Uterus (tissue), 4 donors: ENCODE measurements around the gene QSOX1. TPM values are rescaled to one million over a fixed set of nuclear protein-coding genes. Genes with fewer than 3 reads are reported as not detected.

ENCODE experiments used
- DNase-seq, 2 donors: peaks; one replicate each; pipeline ENCODE4 v3.0.0-alpha.2; 2019 to 2020
- H3K27ac ChIP-seq, 2 donors: fragments of 200-600 bp; sonication (generic); 1 replicate in 1 of 2; 2 replicates in 1 of 2; pipeline ENCODE4 v1.5.1; 2016 to 2018
- H3K27me3 ChIP-seq, 2 donors: fragments of 200-600 bp; sonication (generic); one replicate each; pipeline ENCODE4 v1.5.1; 2018 to 2019; ENCODE audit warnings: control low read depth in 1 of 2
- H3K36me3 ChIP-seq, 2 donors: fragments of 200-600 bp; sonication (generic); one replicate each; pipeline ENCODE4 v1.5.1; 2019; ENCODE audit warnings: control low read depth in 1 of 2
- H3K4me1 ChIP-seq, 2 donors: fragments of 200-600 bp; sonication (generic); one replicate each; pipeline ENCODE4 v1.5.1; 2018 to 2019; ENCODE audit warnings: control low read depth in 1 of 2
- H3K4me3 ChIP-seq, 2 donors: fragments of 200-600 bp; sonication (generic); 1 replicate in 1 of 2; 2 replicates in 1 of 2; pipeline ENCODE4 v1.5.1; 2018 to 2019; ENCODE audit warnings: mild to moderate bottlenecking in 1 of 2
- H3K9me3 ChIP-seq, 2 donors: fragments of 200-600 bp; sonication (generic); one replicate each; pipeline ENCODE4 v1.5.1; 2019; ENCODE audit warnings: control low read depth in 1 of 2
- POLR2A ChIP-seq, 2 donors: fragments of 450-650 bp; IDR thresholded peaks; one replicate each; pipeline ENCODE4 v1.6.1; 2016; ENCODE audit warnings: antibody characterized with exemption in 2 of 2, mild to moderate bottlenecking in 1 of 2, moderate library complexity in 1 of 2
- intact Hi-C: fragments of 100-400 bp; cut with DNase I; formaldehyde crosslinking; loops from one replicate; pipeline ENCODE4 v1.15.1; 2023; ENCODE audit warnings: low total_unique reads
- total RNA-seq, 4 donors: library from RNA; depleted of rRNA in 3 of 4; stranded (reverse); fragments of >200 nt in 3 of 4; gene quantifications; one replicate each; pipeline versions ENCODE4 v1.1.0 to v1.2.4, GENCODE V29; 2014 to 2023
- TF ChIP-seq, protein P1 (sequence below), 4 experiments: fragments of 200-600 bp in 2 of 4; fragments of 450-650 bp in 2 of 4; sonication (generic) in 2 of 4; IDR thresholded peaks; one replicate each; pipeline ENCODE4 v1.5.1; 2016 to 2019; ENCODE audit warnings: antibody characterized with exemption in 4 of 4, mild to moderate bottlenecking in 2 of 4, moderate library complexity in 1 of 4
- donor health status: DM: yes; HTN: yes; CAD: no.

QSOX1 gene, protein sequence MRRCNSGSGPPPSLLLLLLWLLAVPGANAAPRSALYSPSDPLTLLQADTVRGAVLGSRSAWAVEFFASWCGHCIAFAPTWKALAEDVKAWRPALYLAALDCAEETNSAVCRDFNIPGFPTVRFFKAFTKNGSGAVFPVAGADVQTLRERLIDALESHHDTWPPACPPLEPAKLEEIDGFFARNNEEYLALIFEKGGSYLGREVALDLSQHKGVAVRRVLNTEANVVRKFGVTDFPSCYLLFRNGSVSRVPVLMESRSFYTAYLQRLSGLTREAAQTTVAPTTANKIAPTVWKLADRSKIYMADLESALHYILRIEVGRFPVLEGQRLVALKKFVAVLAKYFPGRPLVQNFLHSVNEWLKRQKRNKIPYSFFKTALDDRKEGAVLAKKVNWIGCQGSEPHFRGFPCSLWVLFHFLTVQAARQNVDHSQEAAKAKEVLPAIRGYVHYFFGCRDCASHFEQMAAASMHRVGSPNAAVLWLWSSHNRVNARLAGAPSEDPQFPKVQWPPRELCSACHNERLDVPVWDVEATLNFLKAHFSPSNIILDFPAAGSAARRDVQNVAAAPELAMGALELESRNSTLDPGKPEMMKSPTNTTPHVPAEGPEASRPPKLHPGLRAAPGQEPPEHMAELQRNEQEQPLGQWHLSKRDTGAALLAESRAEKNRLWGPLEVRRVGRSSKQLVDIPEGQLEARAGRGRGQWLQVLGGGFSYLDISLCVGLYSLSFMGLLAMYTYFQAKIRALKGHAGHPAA
- 10 to 100 TPM; 18.2 to 96.8 (median 57.7) TPM for total RNA-seq

DNA sequence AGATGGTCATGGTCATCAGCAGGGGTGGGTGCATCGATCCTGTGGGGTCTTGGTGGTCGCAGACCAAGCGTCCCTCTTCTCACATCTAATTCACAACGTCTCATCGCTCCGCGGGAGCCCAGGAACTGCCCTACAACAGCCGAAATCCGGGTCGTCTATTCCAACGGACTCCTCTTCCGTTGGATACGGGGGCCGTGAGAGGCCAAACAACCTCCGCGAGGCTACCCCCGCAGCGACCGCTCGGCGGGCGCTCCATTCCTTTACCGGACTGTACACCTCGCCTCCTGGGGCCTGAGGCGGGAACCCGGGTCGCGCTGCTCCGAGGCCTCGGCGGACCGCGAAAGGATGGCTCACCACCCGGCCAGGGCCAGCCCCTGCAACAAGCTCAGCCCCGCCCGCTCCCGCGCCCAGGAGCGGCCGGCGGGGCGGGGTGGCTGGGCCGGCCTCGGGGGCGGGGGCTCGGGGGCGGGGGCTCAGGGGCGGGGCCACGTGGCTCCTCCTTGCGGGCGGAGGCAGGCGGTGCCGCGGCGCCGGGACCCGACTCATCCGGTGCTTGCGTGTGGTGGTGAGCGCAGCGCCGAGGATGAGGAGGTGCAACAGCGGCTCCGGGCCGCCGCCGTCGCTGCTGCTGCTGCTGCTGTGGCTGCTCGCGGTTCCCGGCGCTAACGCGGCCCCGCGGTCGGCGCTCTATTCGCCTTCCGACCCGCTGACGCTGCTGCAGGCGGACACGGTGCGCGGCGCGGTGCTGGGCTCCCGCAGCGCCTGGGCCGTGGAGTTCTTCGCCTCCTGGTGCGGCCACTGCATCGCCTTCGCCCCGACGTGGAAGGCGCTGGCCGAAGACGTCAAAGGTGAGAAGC lies at the start of gene QSOX1:
Gene QSOX1, plus strand, starts transcription at position 545 of the 857 bp plus-strand sequence. Its CDS starts 39 bp downstream, at position 584.
- no peaks in the 10 kb centered on the region for H3K9me3 ChIP-seq
- intact Hi-C loops = no loop called here
- no peaks in the 10 kb centered on the region for H3K36me3 ChIP-seq
- H3K27ac ChIP-seq = peak within 1 kb of the TSS; percentile 94 to 97
- TF ChIP-seq, protein P1, sequence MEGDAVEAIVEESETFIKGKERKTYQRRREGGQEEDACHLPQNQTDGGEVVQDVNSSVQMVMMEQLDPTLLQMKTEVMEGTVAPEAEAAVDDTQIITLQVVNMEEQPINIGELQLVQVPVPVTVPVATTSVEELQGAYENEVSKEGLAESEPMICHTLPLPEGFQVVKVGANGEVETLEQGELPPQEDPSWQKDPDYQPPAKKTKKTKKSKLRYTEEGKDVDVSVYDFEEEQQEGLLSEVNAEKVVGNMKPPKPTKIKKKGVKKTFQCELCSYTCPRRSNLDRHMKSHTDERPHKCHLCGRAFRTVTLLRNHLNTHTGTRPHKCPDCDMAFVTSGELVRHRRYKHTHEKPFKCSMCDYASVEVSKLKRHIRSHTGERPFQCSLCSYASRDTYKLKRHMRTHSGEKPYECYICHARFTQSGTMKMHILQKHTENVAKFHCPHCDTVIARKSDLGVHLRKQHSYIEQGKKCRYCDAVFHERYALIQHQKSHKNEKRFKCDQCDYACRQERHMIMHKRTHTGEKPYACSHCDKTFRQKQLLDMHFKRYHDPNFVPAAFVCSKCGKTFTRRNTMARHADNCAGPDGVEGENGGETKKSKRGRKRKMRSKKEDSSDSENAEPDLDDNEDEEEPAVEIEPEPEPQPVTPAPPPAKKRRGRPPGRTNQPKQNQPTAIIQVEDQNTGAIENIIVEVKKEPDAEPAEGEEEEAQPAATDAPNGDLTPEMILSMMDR (IDR thresholded peaks at IDR 0.05) = peak in 3 of 4 experiments; percentile 35 to 42 (median 41)
- peak; percentile 76 to 90 for TF ChIP-seq POLR2A (IDR thresholded peaks at IDR 0.05)
- peak; percentile 87 to 89 for DNase-seq
- H3K4me1 ChIP-seq = no peaks in the 10 kb centered on the region
- H3K4me3 ChIP-seq = peak within 1 kb of the TSS; percentile 80 to 85
- no peaks in the 10 kb centered on the region for H3K27me3 ChIP-seq

DNA sequence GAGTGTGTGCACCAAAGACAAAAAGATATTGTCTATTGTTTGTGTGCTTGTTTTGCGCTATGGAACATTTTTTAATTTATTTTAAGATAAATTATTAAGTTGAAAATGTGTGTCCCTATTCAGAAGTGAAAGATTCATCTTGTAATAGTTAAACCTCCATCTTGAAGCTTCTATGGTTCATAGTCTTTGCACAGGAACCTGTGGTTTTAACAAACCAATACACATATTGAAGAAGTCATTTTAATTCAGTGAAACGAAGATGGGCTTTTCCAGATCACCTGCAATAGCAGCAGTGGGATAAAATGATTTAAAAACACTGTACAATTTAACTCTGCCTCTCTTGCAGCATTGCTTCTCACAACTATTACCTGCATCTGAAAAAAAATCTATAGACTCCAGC lies 42.6 kb upstream of the QSOX1 start:
- H3K4me3 ChIP-seq = no peak overlapping the region
- no peaks in the 10 kb centered on the region for H3K27me3 ChIP-seq
- intact Hi-C loops = no loop called here
- peaks cover 0 to 12% of the 10 kb centered on the region in 2 donors for H3K4me1 ChIP-seq
- TF ChIP-seq, protein P1 (IDR thresholded peaks at IDR 0.05) = no peak
- TF ChIP-seq POLR2A (IDR thresholded peaks at IDR 0.05) = no peak
- H3K27ac ChIP-seq = peak overlapping the region; percentile 20 to 63
- no peak for DNase-seq
- H3K36me3 ChIP-seq = no peaks in the 10 kb centered on the region
- no peaks in the 10 kb centered on the region for H3K9me3 ChIP-seq

DNA sequence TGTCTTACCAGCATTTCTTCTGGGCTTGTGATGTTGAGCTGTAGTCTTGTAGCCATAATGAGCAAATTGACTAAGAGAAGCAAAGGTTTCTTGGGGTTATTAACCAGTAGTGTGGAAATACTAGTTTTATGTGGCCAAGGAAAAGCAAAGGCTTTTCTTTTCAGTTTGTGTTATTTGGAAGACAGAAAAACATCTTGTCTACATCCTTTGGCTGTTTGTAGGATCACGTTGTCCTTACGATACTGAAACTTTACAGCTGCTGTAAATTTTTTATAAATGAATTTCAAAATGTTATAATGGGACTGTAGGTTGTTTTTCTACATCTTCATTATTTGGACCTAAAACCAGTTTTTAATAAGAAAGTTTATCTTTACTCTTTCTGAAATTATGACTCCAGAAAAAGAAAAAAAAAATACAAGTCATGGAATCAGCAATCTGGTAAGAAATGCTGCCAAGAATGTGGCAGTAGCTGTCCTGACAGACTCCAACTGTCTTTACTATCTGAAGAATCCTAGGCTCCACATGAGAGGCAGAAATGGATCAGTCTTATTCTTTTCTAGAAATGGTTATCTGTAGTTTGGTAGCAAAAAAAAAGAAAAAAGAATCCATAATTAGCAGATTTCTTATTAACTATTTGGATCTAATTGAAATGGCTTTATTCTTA lies 41.6 kb upstream of the QSOX1 start:
- Histone ChIP-seq H3K4me1 (peaks cover 0 to 12% of the 10 kb centered on the region in 2 donors), H3K27me3 (no peaks in the 10 kb centered on the region), H3K9me3 (no peaks in the 10 kb centered on the region), H3K4me3 (no peak overlapping the region), H3K36me3 (no peaks in the 10 kb centered on the region), H3K27ac (peak overlapping the region; percentile 20 to 63)
- DNase-seq = peak in 1 of 2 donors; percentile 40
- no peak for TF ChIP-seq POLR2A (IDR thresholded peaks at IDR 0.05)
- TF ChIP-seq, protein P1 (IDR thresholded peaks at IDR 0.05) = no peak
- intact Hi-C loops = no loop called here

DNA sequence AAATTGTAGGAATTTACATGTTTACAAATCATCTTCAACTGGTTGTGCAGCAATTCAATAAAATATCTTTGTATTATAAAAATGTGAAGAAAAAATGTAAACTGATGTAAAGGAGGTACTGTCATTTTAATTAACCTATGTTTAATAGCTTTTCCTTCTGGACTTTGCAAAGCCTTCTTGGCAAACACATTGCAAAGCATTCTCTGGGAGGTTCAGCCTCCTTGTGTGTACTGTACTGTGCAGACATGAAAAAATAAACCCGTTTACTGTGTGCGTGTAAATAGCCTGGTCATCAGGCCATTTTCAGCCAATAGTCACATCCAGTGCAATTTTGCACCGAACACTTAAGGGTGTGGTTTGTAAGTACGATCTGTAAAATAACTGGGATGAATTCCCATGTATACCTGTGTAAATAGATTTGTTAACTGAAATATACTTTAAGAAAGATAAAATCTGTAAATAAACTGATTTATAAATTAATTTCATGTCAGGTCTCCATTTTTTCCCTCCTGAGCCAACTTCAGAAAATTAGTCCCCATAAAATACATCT lies 40.2 kb upstream of the QSOX1 start:
- Histone ChIP-seq H3K9me3 (no peaks in the 10 kb centered on the region), H3K27me3 (no peaks in the 10 kb centered on the region), H3K4me1 (peaks cover 0 to 12% of the 10 kb centered on the region in 2 donors), H3K4me3 (no peak overlapping the region), H3K27ac (peak overlapping the region; percentile 20 to 63), H3K36me3 (no peaks in the 10 kb centered on the region)
- no peak for DNase-seq
- intact Hi-C loops = no loop called here
- TF ChIP-seq, protein P1 (IDR thresholded peaks at IDR 0.05) = no peak
- TF ChIP-seq POLR2A (IDR thresholded peaks at IDR 0.05) = no peak
